ENCODE data around the gene FSCN2.

FSCN2 gene

DNA sequence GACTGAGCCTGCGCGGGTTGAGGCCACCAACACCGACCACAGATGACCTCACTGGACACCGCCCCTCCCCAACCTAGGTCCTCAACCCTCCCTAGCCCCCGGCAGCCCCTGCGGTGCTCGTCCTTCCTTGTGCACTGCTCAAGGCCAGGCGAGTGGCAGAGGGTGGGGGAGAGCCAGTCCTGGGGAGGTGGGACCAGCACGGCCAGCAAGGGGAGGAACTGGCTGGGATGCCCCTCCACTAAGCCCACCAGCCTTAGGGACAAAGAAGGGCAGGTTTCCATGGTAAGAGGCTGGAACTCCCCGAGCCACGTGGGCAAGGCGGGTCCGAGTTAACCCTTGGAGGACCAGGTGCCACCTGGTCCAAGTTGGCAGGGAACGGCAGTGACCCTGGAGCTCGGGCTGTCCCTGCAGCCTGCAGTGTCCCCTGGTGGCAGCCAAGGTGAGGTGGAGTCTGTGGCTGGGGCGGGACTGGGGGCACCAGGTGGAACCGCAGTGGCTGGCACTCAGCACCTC lies 9.2 kb downstream of the FSCN2 start:
- no peak overlapping the region for H3K27ac ChIP-seq (ENCODE audit: low read length)
- no peaks in the 10 kb centered on the region for H3K9me2 ChIP-seq (replicated peaks; ENCODE audit: insufficient read depth, low read length)
- no peak for TF ChIP-seq EZH2phosphoT487 (IDR thresholded peaks at IDR 0.05; ENCODE audit: low read length)
- TF ChIP-seq, protein P1, sequence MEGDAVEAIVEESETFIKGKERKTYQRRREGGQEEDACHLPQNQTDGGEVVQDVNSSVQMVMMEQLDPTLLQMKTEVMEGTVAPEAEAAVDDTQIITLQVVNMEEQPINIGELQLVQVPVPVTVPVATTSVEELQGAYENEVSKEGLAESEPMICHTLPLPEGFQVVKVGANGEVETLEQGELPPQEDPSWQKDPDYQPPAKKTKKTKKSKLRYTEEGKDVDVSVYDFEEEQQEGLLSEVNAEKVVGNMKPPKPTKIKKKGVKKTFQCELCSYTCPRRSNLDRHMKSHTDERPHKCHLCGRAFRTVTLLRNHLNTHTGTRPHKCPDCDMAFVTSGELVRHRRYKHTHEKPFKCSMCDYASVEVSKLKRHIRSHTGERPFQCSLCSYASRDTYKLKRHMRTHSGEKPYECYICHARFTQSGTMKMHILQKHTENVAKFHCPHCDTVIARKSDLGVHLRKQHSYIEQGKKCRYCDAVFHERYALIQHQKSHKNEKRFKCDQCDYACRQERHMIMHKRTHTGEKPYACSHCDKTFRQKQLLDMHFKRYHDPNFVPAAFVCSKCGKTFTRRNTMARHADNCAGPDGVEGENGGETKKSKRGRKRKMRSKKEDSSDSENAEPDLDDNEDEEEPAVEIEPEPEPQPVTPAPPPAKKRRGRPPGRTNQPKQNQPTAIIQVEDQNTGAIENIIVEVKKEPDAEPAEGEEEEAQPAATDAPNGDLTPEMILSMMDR (IDR thresholded peaks at IDR 0.05; ENCODE audit: low read length) = peak; percentile 46
- no peak overlapping the region for H3K4me2 ChIP-seq (ENCODE audit: low read depth, low read length)
- DNase-seq = no peak
- H3F3A ChIP-seq (ENCODE audit: insufficient read depth, low read length) = no peaks in the 10 kb centered on the region
- H3K4me3 ChIP-seq (ENCODE audit: low read length) = no peak overlapping the region
- 0 out of 2 replicates have a peak, but pooled peaks cover 6% of the 10 kb centered on the region for H3K4me1 ChIP-seq (ENCODE audit: low read length)
- H3K36me3 ChIP-seq (replicated peaks; ENCODE audit: insufficient read depth, low read length) = no peaks in the 10 kb centered on the region
- H3K9ac ChIP-seq (ENCODE audit: low read length) = no peak overlapping the region
- H2AFZ ChIP-seq (ENCODE audit: low read length) = no peak overlapping the region
- H4K20me1 ChIP-seq (ENCODE audit: insufficient read depth, low read length) = no peaks in the 10 kb centered on the region
- H3K79me2 ChIP-seq (ENCODE audit: low read length) = no peaks in the 10 kb centered on the region
- H3K9me3 ChIP-seq (replicated peaks; ENCODE audit: insufficient read depth, low read length) = no peaks in the 10 kb centered on the region
- no peaks in the 10 kb centered on the region for H3K27me3 ChIP-seq (replicated peaks; ENCODE audit: insufficient read depth, low read length)

GRCh38 chr17:81537856-81538555 lies 9.8 kb downstream of the FSCN2 start:
- Histone ChIP-seq H3K27me3 (replicated peaks; ENCODE audit: insufficient read depth, low read length) (no peaks in the 10 kb centered on the region), H3K79me2 (ENCODE audit: low read length) (no peaks in the 10 kb centered on the region), H3K9ac (ENCODE audit: low read length) (no peak overlapping the region), H3K9me3 (replicated peaks; ENCODE audit: insufficient read depth, low read length) (no peaks in the 10 kb centered on the region), H2AFZ (ENCODE audit: low read length) (no peak overlapping the region), H3K9me2 (replicated peaks; ENCODE audit: insufficient read depth, low read length) (no peaks in the 10 kb centered on the region), H3F3A (ENCODE audit: insufficient read depth, low read length) (no peaks in the 10 kb centered on the region), H4K20me1 (ENCODE audit: insufficient read depth, low read length) (no peaks in the 10 kb centered on the region), H3K4me2 (ENCODE audit: low read depth, low read length) (no peak overlapping the region), H3K4me1 (ENCODE audit: low read length) (0 out of 2 replicates have a peak, but pooled peaks cover 6% of the 10 kb centered on the region), H3K27ac (ENCODE audit: low read length) (no peak overlapping the region), H3K4me3 (ENCODE audit: low read length) (no peak overlapping the region), H3K36me3 (replicated peaks; ENCODE audit: insufficient read depth, low read length) (no peaks in the 10 kb centered on the region)
- TF ChIP-seq, protein P1 (IDR thresholded peaks at IDR 0.05; ENCODE audit: low read length) = no peak; the same call in 1 of the 2 replicates
- TF ChIP-seq EZH2 (optimal IDR thresholded peaks at IDR 0.05; ENCODE audit: low read depth, low read length) (no peak), EZH2phosphoT487 (IDR thresholded peaks at IDR 0.05; ENCODE audit: low read length) (no peak)
- DNase-seq = no peak

GRCh38 chr17:81538651-81539570 lies 10.7 kb downstream of the FSCN2 start:
- H3K27ac ChIP-seq (ENCODE audit: low read length) = no peak overlapping the region
- H3K9ac ChIP-seq (ENCODE audit: low read length) = no peak overlapping the region
- no peak for DNase-seq

More at GRCh38 chr17:81538651-81539570, 10.7 kb downstream of the FSCN2 start:
- H3K4me1 ChIP-seq (ENCODE audit: low read length) = 0 out of 2 replicates have a peak, but pooled peaks cover 1% of the 10 kb centered on the region
- no peaks in the 10 kb centered on the region for H3K27me3 ChIP-seq (replicated peaks; ENCODE audit: insufficient read depth, low read length)
- H3K4me2 ChIP-seq (ENCODE audit: low read depth, low read length) = no peak overlapping the region
- no peaks in the 10 kb centered on the region for H3F3A ChIP-seq (ENCODE audit: insufficient read depth, low read length)
- no peak overlapping the region for H2AFZ ChIP-seq (ENCODE audit: low read length)
- no peaks in the 10 kb centered on the region for H3K36me3 ChIP-seq (replicated peaks; ENCODE audit: insufficient read depth, low read length)
- H3K9me3 ChIP-seq (replicated peaks; ENCODE audit: insufficient read depth, low read length) = no peaks in the 10 kb centered on the region
- H3K79me2 ChIP-seq (ENCODE audit: low read length) = no peaks in the 10 kb centered on the region
- no peak for TF ChIP-seq EZH2 (optimal IDR thresholded peaks at IDR 0.05; ENCODE audit: low read depth, low read length)
- TF ChIP-seq, protein P1 (IDR thresholded peaks at IDR 0.05; ENCODE audit: low read length) = no peak
- no peak for TF ChIP-seq EZH2phosphoT487 (IDR thresholded peaks at IDR 0.05; ENCODE audit: low read length)
- no peaks in the 10 kb centered on the region for H3K9me2 ChIP-seq (replicated peaks; ENCODE audit: insufficient read depth, low read length)
- H3K4me3 ChIP-seq (ENCODE audit: low read length) = no peak overlapping the region
- H4K20me1 ChIP-seq (ENCODE audit: insufficient read depth, low read length) = no peaks in the 10 kb centered on the region

Data from MM.1S (cell line).